Measurements from ENCODE around the gene SPOP. TPM values are rescaled to one million over a fixed set of nuclear protein-coding genes. Genes with fewer than 3 reads are reported as not detected.
"Not testable (repeated sequence)": the region's sequence is repeated elsewhere in the genome, so short reads cannot be mapped to it uniquely, and the experiment has no call there.

The SPOP gene
- total RNA-seq, 1 donor from 2014 or later, result 32.1 TPM

DNA sequence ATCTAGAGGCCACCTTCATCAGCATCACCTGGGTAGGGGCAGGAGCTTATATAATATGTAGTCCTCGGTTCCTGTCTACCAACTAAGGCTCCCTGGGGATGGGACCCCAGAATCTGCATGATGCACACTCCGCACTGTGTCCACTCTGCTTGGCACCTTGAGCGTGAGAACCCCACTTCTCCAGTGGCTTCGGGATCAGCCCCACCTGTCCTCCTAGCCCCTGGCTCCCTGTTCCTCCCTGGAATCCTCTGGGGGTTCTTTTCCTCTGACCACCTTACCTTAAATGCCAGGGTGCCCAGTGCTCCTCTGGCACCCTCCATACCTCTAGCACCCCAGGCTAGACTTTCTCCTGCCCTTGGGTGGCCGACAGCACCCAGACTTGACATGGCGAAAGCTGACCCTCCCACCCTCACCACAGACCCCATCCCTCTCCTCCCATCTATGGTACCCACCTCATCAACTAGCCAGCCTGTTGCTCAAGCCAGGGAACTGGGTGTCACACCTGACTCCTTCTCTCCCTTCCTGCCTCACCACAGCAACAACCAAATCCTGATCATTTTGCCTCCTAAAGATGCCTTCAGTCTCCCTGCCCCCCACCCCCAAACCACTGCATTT, 105.0 kb downstream of the SPOP start:
- no peak for TF ChIP-seq CTCF (IDR thresholded peaks at IDR 0.05; ENCODE audit: insufficient read depth, low read length, severe bottlenecking)
- no peak for FAIRE-seq
- H3K4me3 ChIP-seq (ENCODE audit: low read depth, low read length), result no peak overlapping the region
- H3K27me3 ChIP-seq (ENCODE audit: control insufficient read depth, insufficient read depth, low read length), result no peaks in the 10 kb centered on the region
- H3K36me3 ChIP-seq (ENCODE audit: control insufficient read depth, insufficient read depth, low read length), result no peaks in the 10 kb centered on the region
- DNase-seq (ENCODE audit: low read depth), result no peak

- no peaks in the 10 kb centered on the region for H3K27me3 ChIP-seq (ENCODE audit: control insufficient read depth, insufficient read depth, low read length)
- DNase-seq (ENCODE audit: low read depth) (no peak), FAIRE-seq (no peak)
- H3K4me3 ChIP-seq (ENCODE audit: low read depth, low read length), result no peak overlapping the region
- TF ChIP-seq CTCF (IDR thresholded peaks at IDR 0.05; ENCODE audit: insufficient read depth, low read length, severe bottlenecking), result no peak
- H3K36me3 ChIP-seq (ENCODE audit: control insufficient read depth, insufficient read depth, low read length), result no peaks in the 10 kb centered on the region
Observed at GRCh38 chr17:49572226-49572625, 105.7 kb downstream of the SPOP start.

- H3K27me3 ChIP-seq (ENCODE audit: control insufficient read depth, insufficient read depth, low read length), result no peaks in the 10 kb centered on the region
- no peak for FAIRE-seq
Observed at GRCh38 chr17:49571764-49572163, 106.1 kb downstream of the SPOP start.

GRCh38 chr17:49571283-49571682, 106.6 kb downstream of the SPOP start:
- no peak for TF ChIP-seq CTCF (IDR thresholded peaks at IDR 0.05; ENCODE audit: insufficient read depth, low read length, severe bottlenecking)
- DNase-seq (ENCODE audit: low read depth) (no peak), FAIRE-seq (no peak)
- no peaks in the 10 kb centered on the region for H3K27me3 ChIP-seq (ENCODE audit: control insufficient read depth, insufficient read depth, low read length)
- H3K36me3 ChIP-seq (ENCODE audit: control insufficient read depth, insufficient read depth, low read length), result no peaks in the 10 kb centered on the region
- H3K4me3 ChIP-seq (ENCODE audit: low read depth, low read length), result no peak overlapping the region

More at GRCh38 chr17:49571764-49572163, 106.1 kb downstream of the SPOP start:
- DNase-seq (ENCODE audit: low read depth), result no peak
- H3K4me3 ChIP-seq (ENCODE audit: low read depth, low read length), result no peak overlapping the region
- no peak for TF ChIP-seq CTCF (IDR thresholded peaks at IDR 0.05; ENCODE audit: insufficient read depth, low read length, severe bottlenecking)
- H3K36me3 ChIP-seq (ENCODE audit: control insufficient read depth, insufficient read depth, low read length), result no peaks in the 10 kb centered on the region

DNA sequence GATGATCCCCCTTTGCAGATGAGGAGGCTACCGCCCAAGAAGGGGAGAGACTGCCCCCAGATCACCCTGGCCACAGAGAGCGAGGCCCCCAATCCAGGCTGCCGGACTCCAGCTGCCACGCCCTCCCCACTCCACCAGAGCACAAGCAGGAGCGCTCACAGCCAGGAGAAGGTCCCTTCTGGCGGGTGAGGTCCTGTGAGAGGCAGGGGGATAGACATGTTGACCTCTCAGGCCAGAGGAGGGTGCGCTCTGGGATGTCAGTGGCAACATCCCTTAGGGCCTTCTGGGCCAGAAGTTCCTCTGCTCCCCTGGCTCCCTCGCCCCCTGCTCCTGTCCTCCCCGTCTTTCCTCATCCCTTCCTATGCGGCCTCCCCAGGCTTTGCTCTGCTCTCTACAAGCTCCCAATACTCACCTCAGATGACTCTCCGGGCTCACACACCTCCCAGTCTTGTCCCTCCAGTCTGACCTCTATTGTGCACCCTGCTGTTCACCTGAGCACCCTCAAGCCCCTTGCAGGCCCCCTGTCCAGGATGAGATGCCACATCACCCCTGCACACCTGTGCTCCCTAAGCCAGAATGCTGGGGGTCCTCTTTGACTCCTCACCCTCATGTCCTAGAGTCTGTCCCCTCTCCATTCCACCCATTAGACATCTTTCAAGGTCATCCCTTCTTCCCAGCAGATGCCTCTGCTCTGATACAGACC, 107.2 kb downstream of the SPOP start:
- TF ChIP-seq CTCF (IDR thresholded peaks at IDR 0.05; ENCODE audit: insufficient read depth, low read length, severe bottlenecking), result no peak
- no peaks in the 10 kb centered on the region for H3K36me3 ChIP-seq (ENCODE audit: control insufficient read depth, insufficient read depth, low read length)
- DNase-seq (ENCODE audit: low read depth) (no peak), FAIRE-seq (no peak)
- H3K27me3 ChIP-seq (ENCODE audit: control insufficient read depth, insufficient read depth, low read length), result no peaks in the 10 kb centered on the region
- no peak overlapping the region for H3K4me3 ChIP-seq (ENCODE audit: low read depth, low read length)

DNA sequence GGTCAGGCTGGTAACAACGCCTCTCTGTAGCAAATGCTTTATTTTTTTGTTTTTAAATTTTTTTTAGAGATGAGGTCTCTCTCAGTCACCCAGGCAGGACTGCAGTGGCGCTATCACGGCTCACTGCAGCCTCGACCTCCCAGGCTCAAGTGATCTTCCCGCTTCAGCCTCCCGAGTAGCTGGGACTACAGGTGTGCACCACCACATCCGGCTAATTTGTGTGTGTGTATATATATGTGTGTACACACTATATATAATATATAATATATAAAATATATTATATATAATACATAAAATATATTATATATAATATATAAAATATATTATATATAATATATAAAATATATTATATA, 109.2 kb downstream of the SPOP start:
- not testable (repeated sequence) for FAIRE-seq; DNase-seq (ENCODE audit: low read depth); H3K27me3 ChIP-seq (ENCODE audit: control insufficient read depth, insufficient read depth, low read length); H3K4me3 ChIP-seq (ENCODE audit: low read depth, low read length); H3K36me3 ChIP-seq (ENCODE audit: control insufficient read depth, insufficient read depth, low read length)
